ENCODE data around the gene MTIF2.
"Not testable (repeated sequence)": the region's sequence is repeated elsewhere in the genome, so short reads cannot be mapped to it uniquely, and the experiment has no call there.

Gene MTIF2

GRCh38 chr2:55200416-55200815 is 68.6 kb downstream of the MTIF2 start:
- DNase-seq (ENCODE audit: low read depth in 2 of 3, low spot score in 1 of 3): no peak

DNA sequence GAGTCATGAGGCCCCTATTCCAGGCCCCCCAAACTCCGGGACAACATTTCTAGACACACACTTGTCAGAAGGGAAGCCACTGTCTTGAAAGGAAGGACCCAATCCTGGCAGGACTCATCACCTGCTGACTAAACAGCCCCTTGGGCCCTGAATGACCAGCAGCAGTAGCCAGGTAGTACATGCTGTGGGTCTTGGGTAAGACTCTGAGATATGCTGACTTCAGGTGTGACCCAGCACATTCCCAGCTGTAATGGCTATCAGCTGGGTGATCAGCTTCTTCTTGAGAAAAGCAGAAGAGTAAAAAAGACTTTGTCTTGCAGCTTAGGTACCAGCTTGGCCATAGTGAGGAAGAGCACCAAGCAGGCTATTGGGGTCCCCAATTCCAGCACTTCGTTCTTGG is 72.5 kb downstream of the MTIF2 start:
- DNase-seq (ENCODE audit: low read depth in 2 of 3, low spot score in 1 of 3): no peak

DNA sequence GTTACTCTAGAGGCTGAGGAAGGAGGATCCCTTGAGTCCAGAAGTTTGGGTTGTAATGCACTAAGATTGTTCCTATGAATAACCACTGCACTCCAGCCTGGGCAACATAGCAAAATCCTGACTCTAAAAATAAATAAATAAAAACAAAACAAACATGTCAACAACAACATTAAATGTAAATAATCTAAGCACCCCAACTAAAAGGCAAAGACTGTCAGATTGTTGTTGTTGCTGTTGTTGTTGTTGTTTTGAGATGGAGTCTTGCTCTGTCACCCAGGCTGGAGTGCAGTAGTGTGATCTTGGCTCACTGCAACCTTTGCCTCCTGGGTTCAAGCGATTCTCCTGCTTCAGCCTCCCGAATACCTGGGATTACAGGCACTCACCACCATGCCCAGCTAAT is 77.1 kb downstream of the MTIF2 start:
- DNase-seq (ENCODE audit: low read depth in 2 of 3, low spot score in 1 of 3): not testable (repeated sequence)

DNA sequence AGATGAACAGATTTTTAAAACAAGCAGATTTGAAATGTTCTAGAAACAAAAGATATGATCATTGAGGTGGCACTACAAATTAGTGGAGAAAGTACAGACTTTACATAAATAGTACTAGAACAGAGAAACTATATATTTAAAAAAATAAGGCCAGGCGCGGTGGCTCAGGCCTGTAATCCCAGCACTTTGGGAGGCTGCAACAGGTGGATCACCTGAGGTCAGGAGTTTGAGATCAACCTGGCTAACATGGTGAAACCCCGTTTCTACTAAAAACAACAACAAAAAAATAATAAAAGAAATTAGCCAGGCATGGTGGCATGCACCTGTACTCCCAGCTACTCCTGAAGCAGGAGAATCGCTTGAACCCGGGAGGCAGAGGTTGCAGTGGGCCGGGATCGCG is 82.2 kb downstream of the MTIF2 start:
- not testable (repeated sequence) for DNase-seq (ENCODE audit: low read depth in 2 of 3, low spot score in 1 of 3)

Measured in stimulated activated CD4-positive, alpha-beta T cell treated with anti-CD3 and anti-CD28 coated beads, Interleukin-12 subunit alpha, Interleukin-12 subunit beta, amount 100 ng/mL, for 48 hours (primary cell).